Transverse colon (tissue), 4 donors: Measurements from ENCODE around the gene KCNA2. TPM values are rescaled to one million over a fixed set of nuclear protein-coding genes. Genes with fewer than 3 reads are reported as not detected.
A peak's percentile ranks its signal among the peaks of the same experiment; 100 is the strongest.

Experiments
- DNase-seq: peaks from one replicate; pipeline ENCODE4 v3.0.0-alpha.2; 2019
- H3K27ac ChIP-seq, 4 donors: fragments of 200-600 bp; sonication (generic); 2 replicates each; pipeline ENCODE4 v1.5.1; 2016 to 2018; ENCODE audit warnings: inconsistent platforms in 4 of 4
- H3K27me3 ChIP-seq: fragments of 200-600 bp; sonication (generic); 2 replicates; pipeline ENCODE4 v1.5.1; 2017; ENCODE audit warnings: inconsistent platforms
- H3K36me3 ChIP-seq, 4 donors: fragments of 200-600 bp; sonication (generic); 2 replicates each; pipeline ENCODE4 v1.5.1; 2017 to 2019; ENCODE audit warnings: inconsistent platforms in 4 of 4
- H3K4me1 ChIP-seq, 4 donors: fragments of 200-600 bp; sonication (generic); 2 replicates each; pipeline ENCODE4 v1.5.1; 2017 to 2020; ENCODE audit warnings: inconsistent platforms in 4 of 4
- H3K4me3 ChIP-seq, 4 donors: fragments of 200-600 bp; sonication (generic); 1 replicate in 1 of 4; 2 replicates in 3 of 4; pipeline versions ENCODE4 v1.5.1 to v1.6.1; 2017 to 2019; ENCODE audit warnings: inconsistent platforms in 4 of 4
- H3K9me3 ChIP-seq, 2 donors: fragments of 200-600 bp; sonication (generic); 2 replicates each; pipeline ENCODE4 v1.5.1; 2017 to 2019; ENCODE audit warnings: inconsistent platforms in 2 of 2
- EP300 ChIP-seq: sonication (generic); formaldehyde crosslinking; IDR thresholded peaks from one replicate; pipeline ENCODE4 v1.6.1; 2017; ENCODE audit warnings: antibody characterized with exemption, low read depth
- POLR2A ChIP-seq: fragments of 450-650 bp; IDR thresholded peaks from one replicate; pipeline ENCODE4 v1.6.1; 2016; ENCODE audit warnings: antibody characterized with exemption, mild to moderate bottlenecking, moderate library complexity
- POLR2AphosphoS5 ChIP-seq, 3 donors: sonication (generic); formaldehyde crosslinking; IDR thresholded peaks; one replicate each; pipeline ENCODE4 v1.6.1; 2016; ENCODE audit warnings: antibody characterized with exemption in 3 of 3
- WGBS, 2 donors: methylation state at CpG; one replicate each; pipeline ENCODE4 v1.1.5; 2018; ENCODE audit warnings: low coverage in 1 of 2; 5-methylcytosine and 5-hydroxymethylcytosine counted together
- in situ Hi-C, 4 donors: fragments of 200-750 bp; cut with MboI; loops; one replicate each; pipeline versions ENCODE4 v1.15.0 to v1.15.1; 2017; ENCODE audit warnings: low sequenced_read_pairs in 3 of 4, low pct_ligation_motif_present in 1 of 4, low pct_unique_long_range_greater_than_20kb in 1 of 4
- intact Hi-C: fragments of 100-400 bp; cut with DNase I; formaldehyde crosslinking; loops from one replicate; pipeline ENCODE4 v1.15.1; 2023; ENCODE audit warnings: low total_unique reads
- total RNA-seq, 4 donors: library from RNA; depleted of rRNA; stranded (reverse); fragments of >200 nt; gene quantifications; one replicate each; pipeline ENCODE4 v1.1.0, GENCODE V29; 2016
- TF ChIP-seq, protein P1 (sequence below), 5 experiments: fragments of 200-600 bp in 3 of 5; fragments of 450-650 bp in 2 of 5; sonication (generic) in 3 of 5; IDR thresholded peaks; 1 replicate in 2 of 5; 2 replicates in 3 of 5; pipeline ENCODE4 v1.5.1; 2016 to 2017; ENCODE audit warnings: antibody characterized with exemption in 5 of 5, inconsistent platforms in 3 of 5, mild to moderate bottlenecking in 2 of 5, moderate library complexity in 1 of 5

Gene KCNA2
- total RNA-seq, 4 donors from 2014 or later: 0.40 to 1.7 (median 0.68) TPM; not detected in 1

DNA sequence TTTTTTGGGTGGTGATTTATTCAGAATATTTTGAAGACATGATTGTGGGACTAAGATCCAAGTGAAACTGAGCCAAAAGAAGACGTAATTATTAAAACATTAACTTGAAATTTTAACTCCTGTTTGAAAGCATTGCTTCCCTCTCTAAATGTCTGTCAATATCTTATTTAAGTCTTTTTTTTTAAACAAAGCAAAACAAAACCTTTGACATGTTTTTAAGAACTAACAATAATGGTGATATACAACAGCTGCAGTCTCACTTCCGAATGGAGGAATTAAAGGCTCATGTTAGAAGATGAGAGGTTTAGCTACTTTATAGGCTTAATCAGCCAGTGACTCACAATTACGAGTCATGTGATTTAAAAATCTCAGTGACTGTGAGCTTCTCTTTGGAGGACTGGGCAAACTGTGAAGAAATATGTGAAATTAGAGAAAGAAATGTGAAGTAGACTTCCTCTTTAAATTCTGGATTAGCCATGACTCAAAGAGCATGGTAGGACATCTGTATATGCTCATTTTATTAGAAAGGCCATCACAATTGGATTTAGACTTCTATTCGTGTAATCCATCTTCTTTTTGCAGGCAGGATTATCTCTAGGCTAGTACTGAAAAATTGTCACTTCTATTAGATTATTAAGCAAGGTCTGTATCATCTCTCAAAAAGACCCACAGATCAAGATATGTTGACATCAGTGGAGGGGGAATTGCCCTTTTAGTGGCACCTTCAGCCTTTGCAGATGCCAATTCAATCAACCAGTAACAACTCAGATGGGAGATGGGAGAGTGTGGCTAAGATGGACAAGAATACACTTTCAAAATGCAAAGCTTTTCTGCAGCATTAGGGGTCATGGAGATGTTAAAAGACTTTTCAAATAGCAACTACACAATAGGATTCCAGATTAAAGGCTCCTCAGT is 39.9 kb upstream of the KCNA2 start:
- intact Hi-C loops (no loop called here), in situ Hi-C loops (loop anchor here in 1 of 4 donors (25.0 kb wide), 1 partner anchor 116 kb away; no protein-coding TSS in a partner anchor)
- no peak overlapping the region for H3K4me3 ChIP-seq
- no peak for DNase-seq
- 52 to 57% methylated on average over 4 of the region's 4 CpGs for WGBS, 2 donors
- peak overlapping the region in 1 of 4 donors; percentile 21 for H3K27ac ChIP-seq
- H3K36me3 ChIP-seq: no peaks in the 10 kb centered on the region
- H3K27me3 ChIP-seq: peaks cover 17% of the 10 kb centered on the region
- H3K9me3 ChIP-seq: no peaks in the 10 kb centered on the region
- peaks cover 0 to 13% (median 3%) of the 10 kb centered on the region in 4 donors for H3K4me1 ChIP-seq
- TF ChIP-seq POLR2AphosphoS5 (IDR thresholded peaks at IDR 0.05) (peak in 1 of 3 donors; percentile 15), POLR2A (no peak)

DNA sequence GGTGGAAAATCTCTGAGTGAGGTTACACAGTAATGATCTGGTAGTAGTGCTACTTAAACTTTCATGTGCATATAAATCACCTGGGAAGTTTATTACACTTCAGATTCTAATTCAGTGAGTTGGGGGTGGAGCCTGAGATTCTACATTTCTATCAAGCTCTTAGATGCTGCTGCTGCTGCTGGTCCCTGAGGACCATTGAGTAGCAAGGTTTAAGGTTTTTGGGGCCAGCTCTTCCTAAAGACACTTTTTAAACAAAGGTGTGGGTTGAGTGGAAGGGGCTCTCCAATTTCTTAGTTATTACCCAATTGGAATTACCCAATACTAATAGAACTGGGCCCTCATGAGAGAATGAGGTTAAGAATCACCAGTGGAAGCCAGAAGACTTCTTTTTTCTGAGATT is 39.1 kb upstream of the KCNA2 start:
- Histone ChIP-seq H3K4me1 (peaks cover 0 to 13% (median 3%) of the 10 kb centered on the region in 4 donors), H3K9me3 (no peaks in the 10 kb centered on the region), H3K36me3 (no peaks in the 10 kb centered on the region), H3K27ac (no peak overlapping the region), H3K27me3 (peaks cover 13% of the 10 kb centered on the region), H3K4me3 (no peak overlapping the region)
- intact Hi-C loops (no loop called here), in situ Hi-C loops (loop anchor here in 1 of 4 donors (25.0 kb wide), 1 partner anchor 117 kb away; no protein-coding TSS in a partner anchor)
- no peak for TF ChIP-seq EP300
- no peak for TF ChIP-seq POLR2AphosphoS5 (IDR thresholded peaks at IDR 0.05)
- TF ChIP-seq, protein P1, sequence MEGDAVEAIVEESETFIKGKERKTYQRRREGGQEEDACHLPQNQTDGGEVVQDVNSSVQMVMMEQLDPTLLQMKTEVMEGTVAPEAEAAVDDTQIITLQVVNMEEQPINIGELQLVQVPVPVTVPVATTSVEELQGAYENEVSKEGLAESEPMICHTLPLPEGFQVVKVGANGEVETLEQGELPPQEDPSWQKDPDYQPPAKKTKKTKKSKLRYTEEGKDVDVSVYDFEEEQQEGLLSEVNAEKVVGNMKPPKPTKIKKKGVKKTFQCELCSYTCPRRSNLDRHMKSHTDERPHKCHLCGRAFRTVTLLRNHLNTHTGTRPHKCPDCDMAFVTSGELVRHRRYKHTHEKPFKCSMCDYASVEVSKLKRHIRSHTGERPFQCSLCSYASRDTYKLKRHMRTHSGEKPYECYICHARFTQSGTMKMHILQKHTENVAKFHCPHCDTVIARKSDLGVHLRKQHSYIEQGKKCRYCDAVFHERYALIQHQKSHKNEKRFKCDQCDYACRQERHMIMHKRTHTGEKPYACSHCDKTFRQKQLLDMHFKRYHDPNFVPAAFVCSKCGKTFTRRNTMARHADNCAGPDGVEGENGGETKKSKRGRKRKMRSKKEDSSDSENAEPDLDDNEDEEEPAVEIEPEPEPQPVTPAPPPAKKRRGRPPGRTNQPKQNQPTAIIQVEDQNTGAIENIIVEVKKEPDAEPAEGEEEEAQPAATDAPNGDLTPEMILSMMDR (IDR thresholded peaks at IDR 0.05): no peak
- TF ChIP-seq POLR2A: no peak
- DNase-seq: no peak

DNA sequence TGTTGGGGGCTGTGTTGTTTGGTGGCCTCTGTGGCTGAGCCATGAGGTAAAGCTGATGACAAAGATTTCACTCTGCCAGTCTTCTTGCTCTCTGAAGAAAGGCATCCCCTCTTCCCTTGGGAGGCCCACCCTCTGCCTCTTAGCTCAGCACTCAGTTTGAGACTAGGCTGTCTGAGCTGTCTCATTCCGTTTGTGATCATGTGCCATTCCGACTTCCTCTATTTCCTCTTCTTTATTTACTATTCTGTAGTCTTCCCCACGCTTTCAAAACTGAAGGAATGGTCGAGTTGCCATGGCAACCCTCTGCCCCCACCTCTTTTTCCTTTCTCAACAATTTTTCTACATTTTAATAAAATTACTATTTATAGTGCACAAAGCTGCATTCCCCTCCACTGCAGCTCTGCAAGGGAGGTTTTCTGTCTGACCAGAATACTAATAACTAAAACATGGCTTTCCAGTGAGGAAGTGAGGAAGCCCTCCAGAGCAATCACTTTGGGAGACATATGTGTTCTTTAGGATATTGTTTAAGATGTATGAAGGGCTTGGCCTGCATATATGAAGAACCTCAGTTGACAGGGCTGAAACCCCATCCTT is 37.8 kb upstream of the KCNA2 start:
- WGBS, 2 donors: 15 to 20% methylated on average over 2 to 4 of the region's 4 CpGs
- no peak for TF ChIP-seq POLR2AphosphoS5 (IDR thresholded peaks at IDR 0.05)
- TF ChIP-seq EP300: no peak
- no peak for TF ChIP-seq POLR2A
- TF ChIP-seq, protein P1 (IDR thresholded peaks at IDR 0.05): no peak
- intact Hi-C loops: no loop called here
- Histone ChIP-seq H3K27ac (no peak overlapping the region), H3K36me3 (no peaks in the 10 kb centered on the region), H3K9me3 (no peaks in the 10 kb centered on the region), H3K4me3 (no peak overlapping the region), H3K4me1 (peaks cover 0 to 13% (median 3%) of the 10 kb centered on the region in 4 donors), H3K27me3 (peaks cover 7% of the 10 kb centered on the region)
- in situ Hi-C loops: loop anchor here in 1 of 4 donors (25.0 kb wide), 1 partner anchor 118 kb away; no protein-coding TSS in a partner anchor
- no peak for DNase-seq

DNA sequence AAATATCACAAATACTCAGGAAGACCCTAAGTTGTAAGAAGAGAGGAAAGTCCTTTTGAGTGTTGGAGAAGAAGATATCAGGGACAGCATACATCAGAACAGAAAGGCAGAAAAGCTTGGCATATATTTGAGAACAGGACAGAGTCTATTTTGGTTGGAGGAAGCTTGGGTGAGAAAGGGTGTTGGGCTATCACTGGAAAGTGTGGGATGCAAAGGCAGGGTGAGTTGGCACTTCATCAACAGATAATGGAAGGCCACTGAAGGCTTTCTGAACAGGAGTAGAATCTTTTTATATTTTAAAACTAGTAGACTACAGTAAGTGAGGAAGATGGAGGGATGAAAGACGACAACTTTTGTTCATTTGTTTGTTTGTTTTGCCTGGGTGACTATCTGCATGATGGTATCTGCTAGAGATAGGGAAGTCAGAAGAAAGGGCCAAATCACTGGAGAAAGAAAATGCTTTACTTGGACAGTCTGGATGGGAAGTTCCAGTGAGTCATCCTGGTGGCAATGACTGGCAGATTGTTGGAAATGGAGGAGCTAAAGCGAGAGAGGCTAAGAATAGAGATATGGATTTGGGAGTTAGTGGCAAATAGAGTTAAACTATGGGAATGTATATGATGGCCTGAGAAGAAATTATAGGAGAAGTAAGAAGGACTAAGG is 33.7 kb upstream of the KCNA2 start:
- Histone ChIP-seq H3K36me3 (no peaks in the 10 kb centered on the region), H3K4me1 (peaks cover 0 to 4% (median 0%) of the 10 kb centered on the region in 4 donors), H3K27me3 (peaks cover 7% of the 10 kb centered on the region), H3K9me3 (no peaks in the 10 kb centered on the region), H3K4me3 (no peak overlapping the region), H3K27ac (no peak overlapping the region)
- 45 to 64% methylated on average over 1 to 2 of the region's 2 CpGs for WGBS, 2 donors
- DNase-seq: no peak
- in situ Hi-C loops (loop anchor here in 1 of 4 donors (25.0 kb wide), 1 partner anchor 122 kb away; no protein-coding TSS in a partner anchor), intact Hi-C loops (no loop called here)
- TF ChIP-seq POLR2A (no peak), EP300 (no peak), POLR2AphosphoS5 (IDR thresholded peaks at IDR 0.05) (no peak)
- TF ChIP-seq, protein P1 (IDR thresholded peaks at IDR 0.05): no peak
